ENCODE results near the gene MPP4. TPM values are rescaled to one million over a fixed set of nuclear protein-coding genes. Genes with fewer than 3 reads are reported as not detected.

Gene MPP4
- total and polyA plus RNA-seq, 2 of the 13 experiments (the other 11 are each of a cell fraction or from before 2014, with no cell fraction given) = not detected

DNA sequence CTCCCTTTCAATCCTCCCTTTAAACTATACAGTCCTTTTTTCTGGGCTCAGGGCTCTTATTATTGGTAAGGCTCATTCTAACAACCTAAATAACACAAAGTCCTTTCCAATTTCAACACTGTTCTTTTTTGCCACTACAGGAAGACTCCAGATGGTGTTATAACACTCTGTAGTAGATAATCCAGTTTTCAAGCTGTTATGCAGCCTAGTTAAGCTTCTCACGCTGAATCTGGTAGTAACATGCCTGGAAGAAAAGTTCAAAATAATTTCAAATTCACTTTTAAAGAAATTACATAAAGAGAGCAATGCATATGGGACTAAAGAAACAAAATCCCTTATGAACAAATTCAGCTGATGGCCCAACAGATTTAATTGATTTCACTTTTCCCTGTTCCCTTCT is 3.2 kb upstream of the MPP4 start (continued):
- TF ChIP-seq, protein P1, sequence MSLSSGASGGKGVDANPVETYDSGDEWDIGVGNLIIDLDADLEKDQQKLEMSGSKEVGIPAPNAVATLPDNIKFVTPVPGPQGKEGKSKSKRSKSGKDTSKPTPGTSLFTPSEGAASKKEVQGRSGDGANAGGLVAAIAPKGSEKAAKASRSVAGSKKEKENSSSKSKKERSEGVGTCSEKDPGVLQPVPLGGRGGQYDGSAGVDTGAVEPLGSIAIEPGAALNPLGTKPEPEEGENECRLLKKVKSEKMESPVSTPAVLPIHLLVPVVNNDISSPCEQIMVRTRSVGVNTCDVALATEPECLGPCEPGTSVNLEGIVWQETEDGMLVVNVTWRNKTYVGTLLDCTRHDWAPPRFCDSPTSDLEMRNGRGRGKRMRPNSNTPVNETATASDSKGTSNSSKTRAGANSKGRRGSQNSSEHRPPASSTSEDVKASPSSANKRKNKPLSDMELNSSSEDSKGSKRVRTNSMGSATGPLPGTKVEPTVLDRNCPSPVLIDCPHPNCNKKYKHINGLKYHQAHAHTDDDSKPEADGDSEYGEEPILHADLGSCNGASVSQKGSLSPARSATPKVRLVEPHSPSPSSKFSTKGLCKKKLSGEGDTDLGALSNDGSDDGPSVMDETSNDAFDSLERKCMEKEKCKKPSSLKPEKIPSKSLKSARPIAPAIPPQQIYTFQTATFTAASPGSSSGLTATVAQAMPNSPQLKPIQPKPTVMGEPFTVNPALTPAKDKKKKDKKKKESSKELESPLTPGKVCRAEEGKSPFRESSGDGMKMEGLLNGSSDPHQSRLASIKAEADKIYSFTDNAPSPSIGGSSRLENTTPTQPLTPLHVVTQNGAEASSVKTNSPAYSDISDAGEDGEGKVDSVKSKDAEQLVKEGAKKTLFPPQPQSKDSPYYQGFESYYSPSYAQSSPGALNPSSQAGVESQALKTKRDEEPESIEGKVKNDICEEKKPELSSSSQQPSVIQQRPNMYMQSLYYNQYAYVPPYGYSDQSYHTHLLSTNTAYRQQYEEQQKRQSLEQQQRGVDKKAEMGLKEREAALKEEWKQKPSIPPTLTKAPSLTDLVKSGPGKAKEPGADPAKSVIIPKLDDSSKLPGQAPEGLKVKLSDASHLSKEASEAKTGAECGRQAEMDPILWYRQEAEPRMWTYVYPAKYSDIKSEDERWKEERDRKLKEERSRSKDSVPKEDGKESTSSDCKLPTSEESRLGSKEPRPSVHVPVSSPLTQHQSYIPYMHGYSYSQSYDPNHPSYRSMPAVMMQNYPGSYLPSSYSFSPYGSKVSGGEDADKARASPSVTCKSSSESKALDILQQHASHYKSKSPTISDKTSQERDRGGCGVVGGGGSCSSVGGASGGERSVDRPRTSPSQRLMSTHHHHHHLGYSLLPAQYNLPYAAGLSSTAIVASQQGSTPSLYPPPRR (CRISPR knock-in tag; IDR thresholded peaks at IDR 0.05; ENCODE audit: borderline replicate concordance) = no peak
- TF ChIP-seq RFXAP (CRISPR knock-in tag; IDR thresholded peaks at IDR 0.05; ENCODE audit: borderline replicate concordance) = no peak

- no peak overlapping the region for H2AFZ ChIP-seq (ENCODE audit: low read length)
- H3K4me3 ChIP-seq (replicated peaks in 1 of 3; ENCODE audit: insufficient read depth in 1 of 3, low read depth in 2 of 3, low read length in 3 of 3) = no peak overlapping the region
- FAIRE-seq = no peak
- H3K4me1 ChIP-seq (ENCODE audit: insufficient read depth, low read length) = no peaks in the 10 kb centered on the region
- H3K36me3 ChIP-seq (replicated peaks in 1 of 2; ENCODE audit: control insufficient read depth in 1 of 2, insufficient read depth in 2 of 2, low read length in 2 of 2) = peaks cover 2 to 17% of the 10 kb centered on the region in 2 experiments; a peak in 1 of 5 replicates
- WGBS (ENCODE audit: low lambda C conversion rate) = 100% methylated on average over 1 of the region's 1 CpG
- H3K27ac ChIP-seq (ENCODE audit: extremely low read length, insufficient read depth, low read length) = no peak overlapping the region
- H4K20me1 ChIP-seq (ENCODE audit: insufficient read depth, low read length) = no peaks in the 10 kb centered on the region
- no peak for DNase-seq (ENCODE audit: low spot score)
- no peak overlapping the region for H3K9ac ChIP-seq (ENCODE audit: insufficient read depth, low read depth, low read length)
- H3K79me2 ChIP-seq (ENCODE audit: insufficient read depth, low read length) = no peaks in the 10 kb centered on the region
- no TSS peak for BruUV-seq (replicated peaks)
- no peak for ATAC-seq
- peaks cover 0 to 5% of the 10 kb centered on the region in 2 experiments; a peak in 1 of 5 replicates for H3K27me3 ChIP-seq (ENCODE audit: control insufficient read depth in 1 of 2, insufficient read depth in 2 of 2, low read length in 2 of 2)
- no peak overlapping the region for H3K4me2 ChIP-seq (ENCODE audit: low read depth, low read length)
- in situ Hi-C loops (cut with HindIII; ENCODE audit: extremely low pct_ligation_motif_present, low pct_unique_long_range_greater_than_20kb) (no loop called here), intact Hi-C loops (cut with micrococcal nuclease; ENCODE audit: unreplicated experiment) (no loop called here)
- ChIA-PET POLR2A (no interaction called here), CTCF (ENCODE audit: low intra/inter-chr PET ratio, low total read pairs) (no interaction called here)
- TF ChIP-seq SPEN (CRISPR knock-in tag; IDR thresholded peaks at IDR 0.05; ENCODE audit: low read depth) = no peak
- H3K9me3 ChIP-seq (ENCODE audit: low read length) = no peaks in the 10 kb centered on the region
These were observed 972 bp upstream of the MPP4 start for GRCh38 chr2:201699416-201699815.
